HCT116 (cell line): ENCODE data around the gene MTFP1. TPM values are rescaled to one million over a fixed set of nuclear protein-coding genes. Genes with fewer than 3 reads are reported as not detected.
A peak's percentile ranks its signal among the peaks of the same experiment; 100 is the strongest.

Source experiments
- ATAC-seq: fragments of 200-7000 bp; cut with Tn5 transposase; 2 replicates; pipeline ENCODE4 v1.9.1; 2020; ENCODE audit warnings: mild to moderate bottlenecking, moderate library complexity
- BruUV-seq: library from RNA; stranded (reverse); fragments of 400-500 nt; replicated peaks from 2 replicates; lab custom pipeline; 2021; lab: Mats Ljungman, UMichigan
- CTCF ChIA-PET: fragments of 300-600 bp; sonication (Branson Sonifier 250); formaldehyde crosslinking; loops from one replicate; lab custom pipeline; 2021; ENCODE audit warnings: antibody characterized with exemption; lab: Charles Lee
- POLR2A ChIA-PET: fragments of 300-600, 350-600 bp; sonication (Branson Sonifier 250); formaldehyde crosslinking; loops from one replicate; lab custom pipeline; 2021; ENCODE audit warnings: antibody characterized with exemption; lab: Charles Lee
- RAD21 ChIA-PET, 2 experiments: fragments of 300-600 bp; sonication (Branson Sonifier 250); formaldehyde crosslinking; loops; one replicate each; lab custom pipeline; 2023; ENCODE audit warnings: low total read pairs in 2 of 2; ENCODE audit not compliant: uncharacterized antibody in 2 of 2, unreplicated experiment in 2 of 2, low non-redundant PET in 1 of 2; lab: Charles Lee
- DNase-seq: peaks from one replicate; pipeline ENCODE4 v3.0.0-alpha.2; 2010; ENCODE audit warnings: low read depth, low spot score
- H2AFZ ChIP-seq: fragments of 200-600 bp; shearing (Covaris generic), sonication (generic); 2 replicates; pipeline ENCODE4 v1.6.1; 2017; ENCODE audit warnings: low read depth, mixed run types, mixed read lengths, antibody characterized with exemption, low read length; ENCODE audit not compliant: poor library complexity, severe bottlenecking
- H3K27ac ChIP-seq: 2 replicates; pipeline ENCODE4 v1.5.1; 2012; ENCODE audit warnings: low read depth, low read length
- H3K27me3 ChIP-seq: fragments of 200-600 bp; sonication (generic); 2 replicates; pipeline ENCODE4 v1.6.1; 2016; ENCODE audit warnings: mixed run types, low read length, mixed read lengths; ENCODE audit not compliant: insufficient read depth
- H3K36me3 ChIP-seq, 2 experiments: fragments of 200-500 bp in 1 of 2; fragments of 200-600 bp in 1 of 2; sonication (Bioruptor generic) in 1 of 2; sonication (generic) in 1 of 2; 2 replicates each; pipeline versions ENCODE4 v1.5.1 to v1.6.1; 2014 to 2016; ENCODE audit warnings: low read length in 2 of 2, inconsistent platforms in 1 of 2, mixed read lengths in 1 of 2, mixed run types in 1 of 2; ENCODE audit not compliant: insufficient read depth in 2 of 2, control insufficient read depth in 1 of 2
- H3K4me1 ChIP-seq, 2 experiments: fragments of 200-600 bp in 1 of 2; sonication (generic) in 1 of 2; 2 replicates each; pipeline versions ENCODE4 v1.5.1 to v1.6.1; 2012 to 2017; ENCODE audit warnings: low read length in 2 of 2, inconsistent platforms in 1 of 2, mild to moderate bottlenecking in 1 of 2, mixed read lengths in 1 of 2, mixed run types in 1 of 2, moderate library complexity in 1 of 2; ENCODE audit not compliant: insufficient read depth in 2 of 2, control insufficient read depth in 1 of 2
- H3K4me2 ChIP-seq: fragments of 200-600 bp; sonication (generic); 2 replicates; pipeline ENCODE4 v1.6.1; 2017; ENCODE audit warnings: mixed run types, low read length, mixed read lengths
- H3K4me3 ChIP-seq, 2 experiments: fragments of 200-600 bp in 1 of 2; sonication (generic) in 1 of 2; replicated peaks in 1 of 2; 2 replicates each; pipeline ENCODE4 v1.5.1; 2011 to 2016; ENCODE audit warnings: low read length in 2 of 2, control low read depth in 1 of 2, low read depth in 1 of 2, mild to moderate bottlenecking in 1 of 2, mixed read lengths in 1 of 2, mixed run types in 1 of 2
- H3K79me2 ChIP-seq: fragments of 200-600 bp; sonication (generic); 2 replicates; pipeline ENCODE4 v1.6.1; 2017; ENCODE audit warnings: mild to moderate bottlenecking, mixed run types, low read length, moderate library complexity, mixed read lengths; ENCODE audit not compliant: insufficient read depth
- H3K9ac ChIP-seq: fragments of 200-600 bp; sonication (generic); 2 replicates; pipeline ENCODE4 v1.6.1; 2016; ENCODE audit warnings: low read length, mixed read lengths
- H3K9me2 ChIP-seq: fragments of 200-600 bp; sonication (generic), shearing (Covaris generic); 2 replicates; pipeline ENCODE4 v1.6.1; 2017; ENCODE audit warnings: mixed run types, mild to moderate bottlenecking, moderate library complexity; ENCODE audit not compliant: insufficient read depth
- H3K9me3 ChIP-seq, 2 experiments: fragments of 200-500 bp in 1 of 2; fragments of 200-600 bp in 1 of 2; sonication (Bioruptor generic) in 1 of 2; sonication (generic) in 1 of 2; 2 replicates each; pipeline ENCODE4 v1.6.1; 2014 to 2017; ENCODE audit warnings: low read length in 2 of 2, mixed read lengths in 2 of 2, inconsistent platforms in 1 of 2, low read depth in 1 of 2, mild to moderate bottlenecking in 1 of 2, mixed run types in 1 of 2, moderate library complexity in 1 of 2; ENCODE audit not compliant: control insufficient read depth in 1 of 2, insufficient read depth in 1 of 2
- H4K20me1 ChIP-seq: fragments of 200-600 bp; sonication (generic), shearing (Covaris generic); 2 replicates; pipeline ENCODE4 v1.6.1; 2017; ENCODE audit warnings: mixed run types, mild to moderate bottlenecking, moderate library complexity; ENCODE audit not compliant: insufficient read depth
- ATF3 ChIP-seq: IDR thresholded peaks from 2 replicates; pipeline ENCODE4 v1.6.1; 2012
- CTCF ChIP-seq, 3 experiments: fragments of 200-600 bp in 1 of 3; sonication (generic) in 1 of 3; IDR thresholded peaks in 2 of 3; conservative IDR thresholded peaks in 1 of 3; 2 replicates each; pipeline ENCODE4 v1.5.1; 2012 to 2017; ENCODE audit warnings: low read depth in 2 of 3, low read length in 2 of 3, antibody characterized with exemption in 1 of 3, borderline replicate concordance in 1 of 3, control low read depth in 1 of 3, mild to moderate bottlenecking in 1 of 3, mixed read lengths in 1 of 3, mixed run types in 1 of 3, moderate library complexity in 1 of 3; ENCODE audit not compliant: insufficient read depth in 1 of 3
- ELF1 ChIP-seq: IDR thresholded peaks from 2 replicates; pipeline ENCODE4 v1.6.1; 2012; ENCODE audit warnings: low read depth, borderline replicate concordance
- EZH2 ChIP-seq: fragments of 200-600 bp; sonication (generic); IDR thresholded peaks from 2 replicates; pipeline ENCODE4 v1.6.1; 2017; ENCODE audit warnings: antibody characterized with exemption, mixed run types
- EZH2phosphoT487 ChIP-seq: fragments of 200-600 bp; IDR thresholded peaks from 2 replicates; pipeline ENCODE4 v1.6.1; 2018; ENCODE audit warnings: antibody characterized with exemption, borderline replicate concordance
- FOSL1 ChIP-seq: IDR thresholded peaks from 2 replicates; pipeline ENCODE4 v1.6.1; 2012; ENCODE audit warnings: low read depth
- MAX ChIP-seq: IDR thresholded peaks from 2 replicates; pipeline ENCODE4 v1.6.1; 2012
- POLR2A ChIP-seq: IDR thresholded peaks from 2 replicates; pipeline ENCODE4 v1.7.0; 2011; ENCODE audit warnings: borderline replicate concordance; ENCODE audit not compliant: insufficient read depth, insufficient read length; ENCODE audit errors: extremely low read depth
- POLR2AphosphoS5 ChIP-seq: IDR thresholded peaks from 2 replicates; pipeline ENCODE4 v1.6.1; 2011; ENCODE audit warnings: mild to moderate bottlenecking, low read depth, low read length, moderate library complexity
- SP1 ChIP-seq: IDR thresholded peaks from 2 replicates; pipeline ENCODE4 v1.6.1; 2012; ENCODE audit warnings: low read depth
- TCF7L2 ChIP-seq: IDR thresholded peaks from 2 replicates; pipeline ENCODE4 v1.7.0; 2011; ENCODE audit warnings: borderline replicate concordance, inconsistent platforms; ENCODE audit not compliant: insufficient read depth, insufficient read length; ENCODE audit errors: extremely low read depth
- intact Hi-C: fragments of 100-400 bp; cut with micrococcal nuclease; formaldehyde crosslinking; loops from 2 replicates; pipeline ENCODE4 v1.10.0; 2022
- total RNA-seq: library from RNA; stranded (reverse); gene quantifications from one replicate; pipeline ENCODE4 v1.2.1, GENCODE V29; 2021; ENCODE audit not compliant: unreplicated experiment

Gene MTFP1
- total RNA-seq, 1 experiment from 2014 or later: 36.1 TPM

- intact Hi-C loops: loop anchor here (10.0 kb wide), 1 partner anchor 662 kb away; the partner anchor contains the start of gene SMTN
- BruUV-seq: no TSS peak
- RAD21 ChIA-PET: no interaction called here
- H4K20me1 ChIP-seq: no peaks in the 10 kb centered on the region
- DNase-seq (peak; percentile 89), ATAC-seq (peak; percentile 45)
- CTCF ChIA-PET: interaction anchor here (0.8 to 2.7 kb wide), 8 partner anchors 11 to 135 kb away, joined by 3 to 12 read pairs (median 4); partner anchors contain the start of gene RNF215
- peak overlapping the region; percentile 96 for H3K9ac ChIP-seq
- H2AFZ ChIP-seq: no peak overlapping the region
- no peaks in the 10 kb centered on the region for H3K27me3 ChIP-seq
- peak overlapping the region; percentile 66 to 82 for H3K4me3 ChIP-seq
- peaks cover 22% of the 10 kb centered on the region; the same call in 1 of the 2 replicates for H3K79me2 ChIP-seq
- POLR2A ChIA-PET: interaction anchor here (1.1 to 4.6 kb wide), 9 partner anchors 9 to 134 kb away, joined by 3 to 40 read pairs (median 10); partner anchors contain the start of genes RNF215 and SEC14L2
- peak overlapping the region; percentile 98 for H3K27ac ChIP-seq
- peak overlapping the region; percentile 93 for H3K4me2 ChIP-seq
- TF ChIP-seq SP1 (no peak), POLR2A (no peak), MAX (no peak), CTCF (IDR thresholded peaks at IDR 0.05 in 2 of 3, conservative IDR thresholded peaks at IDR 0.05 in 1 of 3; ENCODE audit: borderline replicate concordance in 1 of 3, insufficient read depth in 1 of 3, low read depth in 2 of 3, low read length in 2 of 3) (no peak), TCF7L2 (peak; percentile 75), POLR2AphosphoS5 (peak; percentile 11; the same call in 1 of the 2 replicates), ATF3 (no peak), ELF1 (no peak), FOSL1 (no peak), EZH2 (no peak), EZH2phosphoT487 (no peak)
- no peaks in the 10 kb centered on the region for H3K9me2 ChIP-seq
- peaks cover 11 to 25% of the 10 kb centered on the region in 2 experiments; a peak in 2 of 4 replicates for H3K36me3 ChIP-seq
- H3K4me1 ChIP-seq: peaks cover 44 to 89% of the 10 kb centered on the region in 2 experiments
- H3K9me3 ChIP-seq: no peaks in the 10 kb centered on the region
These were observed 2.9 kb upstream of the MTFP1 start for GRCh38 chr22:30422481-30423300.
